CD4-positive, alpha-beta T cell (primary cell): ENCODE measurements around the gene FAM120C. TPM values are rescaled to one million over a fixed set of nuclear protein-coding genes. Genes with fewer than 3 reads are reported as not detected.

Source experiments
- ATAC-seq: fragments of 200-7000 bp; cut with Tn5 transposase; one replicate; pipeline ENCODE4 v1.10.0; 2022; ENCODE audit warnings: mild to moderate bottlenecking; ENCODE audit not compliant: poor library complexity
- CTCF ChIA-PET: fragments of 350-600 bp; sonication (Branson Sonifier 250); formaldehyde crosslinking; loops from one replicate; lab custom pipeline; 2021; ENCODE audit warnings: antibody characterized with exemption, inconsistent platforms; lab: Charles Lee
- POLR2A ChIA-PET: fragments of 350-600 bp; sonication (Branson Sonifier 250); formaldehyde crosslinking; loops from one replicate; lab custom pipeline; 2021; ENCODE audit warnings: antibody characterized with exemption, inconsistent platforms; lab: Charles Lee
- DNase-seq, 14 experiments: peaks; one replicate each; pipeline ENCODE4 v3.0.0-alpha.2; 2013 to 2020; ENCODE audit warnings: mixed read lengths in 2 of 14
- H3K27ac ChIP-seq, 2 donors: one replicate each; pipeline versions ENCODE4 v1.5.1 to v1.7.0; 2013; ENCODE audit warnings: low read length in 2 of 2, low read depth in 1 of 2, mild to moderate bottlenecking in 1 of 2
- H3K27me3 ChIP-seq, 2 experiments: 1 replicate in 1 of 2; 2 replicates in 1 of 2; pipeline versions ENCODE4 v1.6.1 to v1.7.0; 2013; ENCODE audit warnings: low read length in 2 of 2, control low read depth in 1 of 2, mild to moderate bottlenecking in 1 of 2, moderate library complexity in 1 of 2; ENCODE audit not compliant: insufficient read depth in 2 of 2, control insufficient read depth in 1 of 2
- H3K36me3 ChIP-seq: one replicate; pipeline ENCODE4 v1.6.1; 2013; ENCODE audit warnings: low read length, control low read depth; ENCODE audit not compliant: insufficient read depth
- H3K4me1 ChIP-seq: one replicate; pipeline ENCODE4 v1.6.1; 2013; ENCODE audit warnings: low read length, control low read depth; ENCODE audit not compliant: insufficient read depth
- H3K4me3 ChIP-seq: one replicate; pipeline ENCODE4 v1.5.1; 2013; ENCODE audit warnings: mild to moderate bottlenecking, low read length, moderate library complexity
- H3K9me3 ChIP-seq, 2 experiments: 1 replicate in 1 of 2; 2 replicates in 1 of 2; pipeline versions ENCODE4 v1.6.1 to v1.7.0; 2013; ENCODE audit warnings: low read length in 2 of 2, mild to moderate bottlenecking in 2 of 2, control low read depth in 1 of 2, moderate library complexity in 1 of 2; ENCODE audit not compliant: control insufficient read depth in 1 of 2, insufficient read depth in 1 of 2
- H3K27ac Mint-ChIP-seq: one replicate; pipeline ENCODE4 v1.8.0; 2020; ENCODE audit warnings: mixed read lengths
- H3K27me3 Mint-ChIP-seq: one replicate; pipeline ENCODE4 v1.8.0; 2021; ENCODE audit warnings: mixed read lengths
- H3K36me3 Mint-ChIP-seq: one replicate; pipeline ENCODE4 v1.8.0; 2021; ENCODE audit warnings: low read depth, mixed read lengths
- H3K4me1 Mint-ChIP-seq: one replicate; pipeline ENCODE4 v1.8.0; 2021; ENCODE audit warnings: low read depth, mixed read lengths
- H3K4me3 Mint-ChIP-seq: one replicate; pipeline ENCODE4 v1.8.0; 2020; ENCODE audit warnings: mild to moderate bottlenecking, mixed read lengths
- H3K9me3 Mint-ChIP-seq: one replicate; pipeline ENCODE4 v1.8.0; 2020; ENCODE audit warnings: mixed read lengths
- CTCF ChIP-seq: fragments of 200-600 bp; IDR thresholded peaks from one replicate; pipeline ENCODE4 v1.8.0; 2022; ENCODE audit warnings: antibody characterized with exemption, mild to moderate bottlenecking
- intact Hi-C, 2 experiments: fragments of 100-400 bp; cut with DNase I in 1 of 2; cut with micrococcal nuclease in 1 of 2; formaldehyde crosslinking; loops; one replicate each; pipeline versions ENCODE4 v1.15.1 to v1.9.0; 2023 to 2025; cut with DNase I, micrococcal nuclease
- total RNA-seq, 174 experiments: library from RNA in 2 of 174; stranded (reverse) in 2 of 174; gene quantifications; one replicate each; pipeline ENCODE4 v1.2.3 and lab custom pipeline; 2021 to 2026

FAM120C gene
- total RNA-seq, 2 experiments from 2014 or later: 12.3 to 13.3 TPM

DNA sequence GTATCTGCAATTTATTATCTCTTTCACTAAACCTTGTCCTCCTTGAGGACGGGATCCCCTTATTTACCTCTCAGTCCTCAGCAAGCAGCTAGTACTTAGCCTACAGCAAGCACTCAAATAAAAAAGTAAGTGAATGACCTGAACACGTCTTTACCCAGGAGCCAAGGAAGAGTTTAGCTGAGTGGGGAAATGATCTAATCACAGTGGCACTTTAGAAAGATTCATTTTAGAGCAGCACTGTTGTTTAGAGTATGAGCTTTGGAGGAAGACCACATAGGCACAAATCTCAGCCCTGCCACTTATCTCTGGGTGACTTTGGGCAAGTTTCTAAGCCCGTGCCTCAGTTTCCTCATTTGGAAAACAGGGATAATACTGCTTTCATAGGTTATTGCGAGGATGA lies 2.7 kb downstream of the FAM120C start:
- H3K4me3 ChIP-seq: no peak overlapping the region
- H3K27me3 ChIP-seq: no peaks in the 10 kb centered on the region
- peaks cover 47% of the 10 kb centered on the region for H3K36me3 Mint-ChIP-seq
- intact Hi-C loops: loop anchor here in 1 of 2 experiments (5.0 to 10.0 kb wide), 4 partner anchors 177 to 1534 kb away; partner anchors contain the start of genes GNL3L, RRAGB and WNK3
- H3K4me1 ChIP-seq: peaks cover 29% of the 10 kb centered on the region
- peaks cover 5% of the 10 kb centered on the region for H3K36me3 ChIP-seq
- no peaks in the 10 kb centered on the region for H3K9me3 Mint-ChIP-seq
- H3K9me3 ChIP-seq: no peaks in the 10 kb centered on the region
- H3K4me1 Mint-ChIP-seq: peaks cover 58% of the 10 kb centered on the region
- no peaks in the 10 kb centered on the region for H3K27me3 Mint-ChIP-seq
- no peak for TF ChIP-seq CTCF
- DNase-seq (no peak), ATAC-seq (no peak)
- no peak overlapping the region for H3K27ac ChIP-seq
- peak overlapping the region; percentile 92 for H3K4me3 Mint-ChIP-seq
- H3K27ac Mint-ChIP-seq: peak overlapping the region; percentile 86
- CTCF ChIA-PET: no interaction called here
- POLR2A ChIA-PET: interaction anchor here (0.7 to 1.6 kb wide), 3 partner anchors 11 to 136 kb away, joined by 3 read pairs; partner anchors contain the start of gene PHF8

DNA sequence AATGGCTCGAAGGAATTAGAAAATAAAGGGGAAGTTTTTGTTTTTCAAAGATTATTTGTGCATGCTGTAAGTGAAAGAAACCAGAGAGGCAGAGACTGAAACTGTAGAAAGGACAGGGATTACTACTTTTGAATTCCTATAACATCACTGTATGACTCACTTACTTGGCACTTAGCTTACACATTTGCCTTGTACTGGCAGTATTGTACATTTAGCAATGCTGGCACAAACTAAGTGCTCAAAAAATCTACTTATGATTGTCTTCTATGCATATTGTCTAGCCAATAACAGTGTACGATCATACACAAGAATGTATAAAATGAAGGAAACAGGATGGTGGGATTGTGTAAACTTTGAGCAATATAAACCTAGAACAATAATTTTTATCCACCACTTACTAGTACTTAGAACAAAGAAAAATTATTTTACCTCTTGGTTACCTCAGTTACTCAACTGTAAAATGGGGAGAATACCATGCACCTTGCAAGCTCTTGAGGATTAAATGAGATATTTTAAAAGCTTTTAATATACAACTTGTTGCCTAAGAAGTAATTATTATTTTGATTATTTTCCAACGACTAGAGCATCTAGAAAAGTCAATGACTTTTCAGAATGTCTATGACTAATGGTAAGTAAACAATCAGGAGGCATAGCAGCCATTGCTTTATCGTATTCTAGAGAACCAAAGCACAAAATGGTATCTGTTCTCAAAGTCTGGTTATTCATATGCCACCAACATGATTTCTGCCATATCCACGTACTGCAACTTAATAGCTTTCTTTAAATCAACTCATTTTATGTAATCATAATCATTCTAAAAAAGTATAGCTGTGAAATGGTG lies 4.7 kb downstream of the FAM120C start:
- CTCF ChIA-PET: no interaction called here
- peak overlapping the region; percentile 22 for H3K27ac Mint-ChIP-seq

DNA sequence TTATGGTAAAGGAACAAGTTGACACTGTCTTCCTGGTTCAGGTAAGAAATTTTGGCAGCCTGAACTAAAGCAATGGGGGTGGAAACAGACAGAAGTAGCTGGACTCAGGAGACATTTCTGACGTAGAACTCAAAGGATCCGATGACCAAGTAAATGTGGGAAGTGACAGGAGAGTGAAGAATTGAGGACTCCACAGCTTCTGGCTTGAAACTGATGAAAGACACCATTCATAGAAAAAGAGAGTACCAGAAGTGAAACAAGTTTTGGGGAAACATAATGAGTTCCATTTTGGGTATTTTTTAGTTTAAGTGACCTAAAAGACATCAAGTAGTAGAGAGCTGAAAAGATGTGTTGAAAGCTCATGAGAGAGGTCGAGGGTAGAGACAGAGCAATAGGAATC lies 5.7 kb downstream of the FAM120C start:
- Histone ChIP-seq H3K9me3 (no peaks in the 10 kb centered on the region), H3K4me3 (no peak overlapping the region), H3K36me3 (peaks cover 14% of the 10 kb centered on the region), H3K4me1 (peaks cover 23% of the 10 kb centered on the region), H3K27me3 (no peaks in the 10 kb centered on the region), H3K27ac (no peak overlapping the region)
- H3K9me3 Mint-ChIP-seq: no peaks in the 10 kb centered on the region
- ChIA-PET CTCF (no interaction called here), POLR2A (no interaction called here)
- H3K4me3 Mint-ChIP-seq: no peak overlapping the region
- no peak for TF ChIP-seq CTCF
- no peak for DNase-seq
- intact Hi-C loops: no loop called here
- peaks cover 56% of the 10 kb centered on the region for H3K36me3 Mint-ChIP-seq
- H3K27me3 Mint-ChIP-seq: no peaks in the 10 kb centered on the region
- H3K4me1 Mint-ChIP-seq: peaks cover 54% of the 10 kb centered on the region
- no peak for ATAC-seq
- peak overlapping the region; percentile 22 for H3K27ac Mint-ChIP-seq

More for the DNA sequence above, 4.7 kb downstream of the FAM120C start:
- DNase-seq (no peak), ATAC-seq (no peak)
- Mint-ChIP-seq H3K9me3 (no peaks in the 10 kb centered on the region), H3K4me3 (peak overlapping the region; percentile 69), H3K4me1 (peaks cover 54% of the 10 kb centered on the region), H3K27me3 (no peaks in the 10 kb centered on the region), H3K36me3 (peaks cover 56% of the 10 kb centered on the region)
- Histone ChIP-seq H3K27me3 (no peaks in the 10 kb centered on the region), H3K36me3 (peaks cover 14% of the 10 kb centered on the region), H3K4me1 (peaks cover 24% of the 10 kb centered on the region), H3K9me3 (no peaks in the 10 kb centered on the region), H3K27ac (no peak overlapping the region), H3K4me3 (no peak overlapping the region)
- intact Hi-C loops: no loop called here
- TF ChIP-seq CTCF: no peak
- POLR2A ChIA-PET: no interaction called here
